ENCODE measurements around the gene MYOM1.
"Not testable (repeated sequence)": the region's sequence is repeated elsewhere in the genome, so short reads cannot be mapped to it uniquely, and the experiment has no call there.

The MYOM1 gene

DNA sequence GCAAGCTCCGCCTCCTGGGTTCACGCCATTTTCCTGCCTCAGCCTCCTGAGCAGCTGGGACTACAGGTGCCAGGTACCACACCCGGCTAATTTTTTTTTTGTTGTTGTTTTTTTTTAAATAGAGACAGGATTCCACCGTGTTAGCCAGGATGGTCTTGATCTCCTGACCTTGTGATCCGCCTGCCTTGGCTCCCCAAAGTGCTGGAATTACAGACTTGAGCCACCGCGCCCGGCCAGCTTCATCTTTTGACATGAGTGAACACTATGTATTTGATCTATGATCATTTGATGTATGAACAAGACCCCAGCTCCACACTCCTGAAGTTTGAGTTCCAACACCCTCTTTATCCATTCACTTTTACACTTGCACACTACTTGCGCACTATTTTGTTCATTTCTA lies 163.5 kb downstream of the MYOM1 start:
- Histone ChIP-seq H3K4me3 (ENCODE audit: low read depth in 1 of 2, low read length in 2 of 2) (no peak overlapping the region), H3K4me1 (ENCODE audit: control insufficient read depth in 1 of 2, insufficient read depth in 2 of 2, low read length in 2 of 2) (no peaks in the 10 kb centered on the region), H3K9me3 (ENCODE audit: control insufficient read depth in 1 of 2, low read length in 2 of 2) (no peaks in the 10 kb centered on the region)

DNA sequence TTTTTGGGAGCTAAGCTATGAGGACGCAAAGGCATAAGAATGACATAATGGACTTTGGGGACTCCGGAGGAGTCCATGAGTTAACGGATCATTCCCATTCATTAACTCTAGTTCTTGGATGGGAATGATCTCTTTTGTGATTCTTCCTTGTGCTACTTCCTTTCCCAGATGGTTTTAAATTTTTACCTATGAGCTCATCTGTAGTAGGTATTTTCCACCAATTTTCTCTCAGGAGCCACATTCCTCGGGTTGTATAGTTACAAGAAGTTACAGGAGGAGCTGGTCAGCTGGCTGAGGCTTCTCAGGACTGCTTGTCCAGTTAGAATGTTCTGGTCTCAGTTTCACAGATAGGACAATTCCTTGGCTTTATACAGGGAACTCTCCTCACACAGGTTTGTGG lies 164.0 kb downstream of the MYOM1 start:
- no peaks in the 10 kb centered on the region for H3K9me3 ChIP-seq (ENCODE audit: control insufficient read depth in 1 of 2, low read length in 2 of 2)
- H3K4me3 ChIP-seq (ENCODE audit: low read depth in 1 of 2, low read length in 2 of 2) = no peak overlapping the region
- H3K27me3 ChIP-seq (ENCODE audit: low read depth, low read length) = no peaks in the 10 kb centered on the region
- H3K36me3 ChIP-seq (ENCODE audit: control insufficient read depth in 1 of 2, insufficient read depth in 2 of 2, low read length in 2 of 2) = no peaks in the 10 kb centered on the region
- H3K4me1 ChIP-seq (ENCODE audit: control insufficient read depth in 1 of 2, insufficient read depth in 2 of 2, low read length in 2 of 2) = no peaks in the 10 kb centered on the region
- no peak overlapping the region for H3K27ac ChIP-seq (ENCODE audit: low read length)

More for the DNA sequence above, 163.5 kb downstream of the MYOM1 start:
- Histone ChIP-seq H3K36me3 (ENCODE audit: control insufficient read depth in 1 of 2, insufficient read depth in 2 of 2, low read length in 2 of 2) (no peaks in the 10 kb centered on the region), H3K27me3 (ENCODE audit: low read depth, low read length) (no peaks in the 10 kb centered on the region), H3K27ac (ENCODE audit: low read length) (no peak overlapping the region)

DNA sequence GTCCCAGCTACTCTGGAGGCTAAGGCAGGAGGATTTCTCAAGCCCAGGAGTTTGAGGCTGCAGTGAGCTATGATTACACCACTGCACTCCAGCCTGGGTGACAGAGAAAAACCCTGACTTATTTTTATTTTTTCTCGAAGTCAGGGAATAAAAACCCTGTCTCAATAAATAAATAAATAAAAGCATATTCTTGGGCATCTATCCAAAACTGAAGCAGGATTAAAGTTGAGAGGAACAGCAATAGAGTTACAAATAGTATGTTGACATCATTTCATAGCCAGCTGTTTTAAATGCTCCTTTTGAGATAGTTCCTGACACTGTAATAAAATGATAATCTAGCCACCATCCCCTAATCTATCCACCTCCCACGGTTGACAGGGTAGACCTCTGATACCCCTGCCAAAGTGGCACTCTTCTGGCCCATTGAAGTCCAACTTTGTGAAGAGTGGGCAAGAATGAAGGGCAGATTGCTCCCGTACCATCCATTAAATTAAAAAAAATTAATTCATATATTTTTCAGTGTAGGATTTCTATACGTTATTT lies 164.5 kb downstream of the MYOM1 start:
- no peaks in the 10 kb centered on the region for H3K4me1 ChIP-seq (ENCODE audit: control insufficient read depth in 1 of 2, insufficient read depth in 2 of 2, low read length in 2 of 2)
- no peaks in the 10 kb centered on the region for H3K36me3 ChIP-seq (ENCODE audit: control insufficient read depth in 1 of 2, insufficient read depth in 2 of 2, low read length in 2 of 2)

DNA sequence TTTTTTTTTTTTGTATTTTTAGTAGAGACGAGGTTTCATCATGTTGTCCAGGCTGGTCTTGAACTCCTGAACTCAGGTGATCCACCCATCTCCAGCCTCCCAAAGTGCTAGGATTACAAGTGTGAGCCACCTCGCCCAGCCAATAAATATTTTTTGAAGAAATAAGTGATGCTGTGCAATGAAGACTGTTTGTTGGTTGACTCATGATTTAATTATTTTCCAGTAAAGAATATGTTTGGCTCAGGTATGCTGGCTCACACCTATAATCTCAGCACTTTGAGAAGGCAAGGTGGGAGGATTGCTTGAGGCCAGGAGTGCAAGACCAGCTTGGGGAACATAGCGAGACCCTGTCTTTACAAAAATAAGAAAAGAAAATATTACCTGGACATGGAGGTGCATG lies 165.0 kb downstream of the MYOM1 start:
- H3K27me3 ChIP-seq (ENCODE audit: low read depth, low read length) = no peaks in the 10 kb centered on the region
- no peaks in the 10 kb centered on the region for H3K9me3 ChIP-seq (ENCODE audit: control insufficient read depth in 1 of 2, low read length in 2 of 2)
- H3K4me1 ChIP-seq (ENCODE audit: control insufficient read depth in 1 of 2, insufficient read depth in 2 of 2, low read length in 2 of 2) = no peaks in the 10 kb centered on the region
- no peak overlapping the region for H3K27ac ChIP-seq (ENCODE audit: low read length)
- H3K36me3 ChIP-seq (ENCODE audit: control insufficient read depth in 1 of 2, insufficient read depth in 2 of 2, low read length in 2 of 2) = no peaks in the 10 kb centered on the region
- no peak overlapping the region for H3K4me3 ChIP-seq (ENCODE audit: low read depth in 1 of 2, low read length in 2 of 2)

More for the DNA sequence above, 164.5 kb downstream of the MYOM1 start:
- Histone ChIP-seq H3K4me3 (ENCODE audit: low read depth in 1 of 2, low read length in 2 of 2) (no peak overlapping the region), H3K27me3 (ENCODE audit: low read depth, low read length) (no peaks in the 10 kb centered on the region), H3K27ac (ENCODE audit: low read length) (no peak overlapping the region), H3K9me3 (ENCODE audit: control insufficient read depth in 1 of 2, low read length in 2 of 2) (no peaks in the 10 kb centered on the region)

DNA sequence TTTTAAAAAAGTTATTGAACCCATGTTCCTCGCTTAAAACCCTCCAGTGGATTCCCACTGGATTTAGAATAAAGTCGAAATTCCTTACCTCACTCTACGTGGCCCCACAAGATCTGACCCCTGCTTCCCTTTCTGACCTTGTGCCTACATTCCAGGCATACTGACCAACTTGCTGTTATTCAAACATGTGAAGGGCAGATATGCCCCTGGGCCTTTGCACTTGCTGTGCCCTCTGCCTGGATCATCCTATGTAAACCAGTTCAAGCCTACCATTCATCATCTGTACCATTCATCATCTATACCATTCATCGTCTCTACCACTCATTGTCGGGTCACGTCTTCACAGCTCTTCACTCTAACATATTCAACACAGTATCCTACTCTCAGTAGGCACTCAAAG lies 165.6 kb downstream of the MYOM1 start:
- Histone ChIP-seq H3K27me3 (ENCODE audit: low read depth, low read length) (no peaks in the 10 kb centered on the region), H3K36me3 (ENCODE audit: control insufficient read depth in 1 of 2, insufficient read depth in 2 of 2, low read length in 2 of 2) (no peaks in the 10 kb centered on the region), H3K27ac (ENCODE audit: low read length) (no peak overlapping the region), H3K4me3 (ENCODE audit: low read depth in 1 of 2, low read length in 2 of 2) (no peak overlapping the region), H3K4me1 (ENCODE audit: control insufficient read depth in 1 of 2, insufficient read depth in 2 of 2, low read length in 2 of 2) (no peaks in the 10 kb centered on the region), H3K9me3 (ENCODE audit: control insufficient read depth in 1 of 2, low read length in 2 of 2) (no peaks in the 10 kb centered on the region)

DNA sequence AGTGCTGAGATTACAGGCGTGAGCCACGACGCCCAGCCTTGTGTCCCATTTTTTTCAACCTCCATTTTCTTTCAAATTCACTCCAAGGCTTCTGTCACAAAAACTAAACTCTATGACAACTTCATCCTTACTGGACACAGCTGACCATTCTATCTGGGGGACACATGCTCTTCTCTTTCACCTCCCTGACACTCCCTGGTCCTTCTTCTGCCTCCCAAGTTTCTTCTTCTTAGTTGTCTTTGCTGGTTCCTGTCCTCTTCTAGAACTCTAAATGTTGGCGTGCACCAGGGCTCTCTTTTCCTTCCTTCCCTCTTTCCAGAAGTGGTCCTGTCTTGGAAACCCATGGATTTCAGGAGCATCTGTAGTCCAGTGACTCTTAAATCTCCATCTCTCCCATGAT lies 166.7 kb downstream of the MYOM1 start:
- H3K9me3 ChIP-seq (ENCODE audit: control insufficient read depth in 1 of 2, low read length in 2 of 2) = no peaks in the 10 kb centered on the region
- H3K4me3 ChIP-seq (ENCODE audit: low read depth in 1 of 2, low read length in 2 of 2) = no peak overlapping the region
- H3K27ac ChIP-seq (ENCODE audit: low read length) = no peak overlapping the region
- H3K36me3 ChIP-seq (ENCODE audit: control insufficient read depth in 1 of 2, insufficient read depth in 2 of 2, low read length in 2 of 2) = no peaks in the 10 kb centered on the region
- H3K27me3 ChIP-seq (ENCODE audit: low read depth, low read length) = no peaks in the 10 kb centered on the region
- H3K4me1 ChIP-seq (ENCODE audit: control insufficient read depth in 1 of 2, insufficient read depth in 2 of 2, low read length in 2 of 2) = no peaks in the 10 kb centered on the region

DNA sequence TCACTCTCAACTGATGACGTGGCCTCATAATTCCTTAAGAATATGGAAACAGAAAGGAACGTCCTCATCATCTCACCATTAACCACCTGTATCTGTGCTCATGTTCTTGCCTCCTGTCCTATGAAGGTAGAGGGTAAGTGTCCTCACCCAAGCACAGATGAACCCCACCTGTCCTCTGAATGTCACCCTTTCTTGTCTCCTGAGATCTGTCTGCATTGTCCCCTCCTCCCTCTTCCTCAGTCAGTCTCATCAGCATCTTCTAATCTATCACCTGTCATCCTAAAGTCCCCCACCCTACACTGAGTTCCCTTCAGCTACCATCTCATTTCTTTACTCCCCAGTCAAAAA lies 167.4 kb downstream of the MYOM1 start:
- no peaks in the 10 kb centered on the region for H3K27me3 ChIP-seq (ENCODE audit: low read depth, low read length)
- H3K4me1 ChIP-seq (ENCODE audit: control insufficient read depth in 1 of 2, insufficient read depth in 2 of 2, low read length in 2 of 2) = no peaks in the 10 kb centered on the region
- H3K27ac ChIP-seq (ENCODE audit: low read length) = peak overlapping the region; percentile 87
- no peak overlapping the region for H3K4me3 ChIP-seq (ENCODE audit: low read depth in 1 of 2, low read length in 2 of 2)
- no peaks in the 10 kb centered on the region for H3K9me3 ChIP-seq (ENCODE audit: control insufficient read depth in 1 of 2, low read length in 2 of 2)
- H3K36me3 ChIP-seq (ENCODE audit: control insufficient read depth in 1 of 2, insufficient read depth in 2 of 2, low read length in 2 of 2) = no peaks in the 10 kb centered on the region

DNA sequence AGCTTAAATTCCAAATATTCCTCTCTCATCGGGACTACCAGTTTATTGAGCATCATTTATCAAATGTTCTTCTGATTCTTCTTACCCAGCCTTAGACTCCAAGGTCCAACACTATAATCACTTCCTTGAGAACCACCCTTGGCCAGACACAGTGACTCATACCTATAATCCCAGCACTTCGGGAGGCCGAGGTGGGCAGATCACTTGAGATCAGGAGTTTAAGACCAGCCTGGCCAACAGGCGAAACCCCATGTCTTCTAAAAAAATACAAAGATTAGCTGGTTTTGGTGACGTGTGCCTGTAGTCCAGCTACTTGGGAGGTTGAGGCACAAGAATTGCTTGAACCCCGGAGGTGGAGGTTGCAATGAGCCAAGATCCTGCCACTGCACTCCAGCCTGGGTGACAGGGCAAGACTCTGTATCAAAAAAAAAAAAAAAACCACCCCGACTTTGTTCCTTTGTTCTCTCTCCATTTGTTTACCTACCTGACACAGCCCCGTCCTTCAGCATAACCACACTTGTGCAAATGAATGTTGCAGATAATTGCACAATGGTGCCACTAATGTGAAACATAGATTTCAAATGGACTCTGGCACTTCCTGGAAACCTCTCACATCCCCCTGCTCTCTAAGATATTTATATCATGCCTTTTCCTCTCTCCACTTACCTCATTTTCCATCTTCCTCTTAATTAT lies 167.9 kb downstream of the MYOM1 start:
- H3K27ac ChIP-seq (ENCODE audit: low read length) = peak overlapping the region; percentile 87

DNA sequence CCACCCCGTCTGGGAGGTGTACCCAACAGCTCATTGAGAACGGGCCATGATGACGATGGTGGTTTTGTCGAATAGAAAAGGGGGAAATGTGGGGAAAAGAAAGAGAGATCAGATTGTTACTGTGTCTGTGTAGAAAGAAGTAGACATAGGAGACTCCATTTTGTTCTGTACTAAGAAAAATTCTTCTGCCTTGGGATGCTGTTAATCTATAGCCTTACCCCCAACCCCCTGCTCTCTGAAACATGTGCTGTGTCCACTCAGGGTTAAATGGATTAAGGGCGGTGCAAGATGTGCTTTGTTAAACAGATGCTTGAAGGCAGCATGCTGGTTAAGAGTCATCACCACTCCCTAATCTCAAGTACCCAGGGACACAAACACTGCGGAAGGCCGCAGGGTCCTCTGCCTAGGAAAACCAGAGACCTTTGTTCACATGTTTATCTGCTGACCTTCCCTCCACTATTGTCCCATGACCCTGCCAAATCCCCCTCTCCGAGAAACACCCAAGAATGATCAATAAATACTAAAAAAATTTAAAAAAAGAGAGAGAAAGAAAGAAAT lies 169.8 kb downstream of the MYOM1 start:
- not testable (repeated sequence) for H3K27me3 ChIP-seq (ENCODE audit: low read depth, low read length); H3K9me3 ChIP-seq (ENCODE audit: control insufficient read depth in 1 of 2, low read length in 2 of 2); H3K27ac ChIP-seq (ENCODE audit: low read length)

More for the DNA sequence above, 167.9 kb downstream of the MYOM1 start:
- Histone ChIP-seq H3K9me3 (ENCODE audit: control insufficient read depth in 1 of 2, low read length in 2 of 2) (no peaks in the 10 kb centered on the region), H3K27me3 (ENCODE audit: low read depth, low read length) (no peaks in the 10 kb centered on the region), H3K4me1 (ENCODE audit: control insufficient read depth in 1 of 2, insufficient read depth in 2 of 2, low read length in 2 of 2) (no peaks in the 10 kb centered on the region), H3K36me3 (ENCODE audit: control insufficient read depth in 1 of 2, insufficient read depth in 2 of 2, low read length in 2 of 2) (no peaks in the 10 kb centered on the region), H3K4me3 (ENCODE audit: low read depth in 1 of 2, low read length in 2 of 2) (no peak overlapping the region)

DNA sequence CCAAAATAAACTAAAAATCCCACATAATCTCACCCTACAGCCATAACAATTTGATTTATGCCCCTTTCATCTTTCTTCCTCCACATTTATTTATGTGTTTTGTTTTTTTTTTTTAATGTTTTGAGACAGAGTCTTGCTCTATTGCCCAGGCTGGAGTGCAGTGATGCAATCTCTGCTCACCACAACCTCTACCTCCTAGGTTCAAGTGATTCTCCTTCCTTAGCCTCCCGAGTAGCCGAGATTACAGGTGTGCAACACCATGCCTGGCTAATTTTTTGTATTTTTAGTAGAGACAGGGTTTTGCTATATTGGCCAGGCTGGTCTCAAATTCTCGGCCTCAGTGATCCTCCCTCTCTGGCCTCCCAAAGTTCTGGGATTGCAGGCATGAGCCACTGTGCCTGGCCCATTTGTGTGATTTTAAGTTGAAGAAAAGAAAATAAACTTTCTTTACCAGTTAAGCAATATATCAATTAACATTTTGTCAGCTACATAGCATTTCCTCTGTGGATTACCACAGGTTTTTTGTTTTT lies 170.9 kb downstream of the MYOM1 start:
- H3K9me3 ChIP-seq (ENCODE audit: control insufficient read depth in 1 of 2, low read length in 2 of 2) = no peaks in the 10 kb centered on the region
- H3K27ac ChIP-seq (ENCODE audit: low read length) = no peak overlapping the region
- H3K36me3 ChIP-seq (ENCODE audit: control insufficient read depth in 1 of 2, insufficient read depth in 2 of 2, low read length in 2 of 2) = no peaks in the 10 kb centered on the region
- no peaks in the 10 kb centered on the region for H3K27me3 ChIP-seq (ENCODE audit: low read depth, low read length)
- no peak overlapping the region for H3K4me3 ChIP-seq (ENCODE audit: low read depth in 1 of 2, low read length in 2 of 2)
- peaks cover 6 to 10% of the 10 kb centered on the region in 2 donors for H3K4me1 ChIP-seq (ENCODE audit: control insufficient read depth in 1 of 2, insufficient read depth in 2 of 2, low read length in 2 of 2)

More for the DNA sequence above, 169.8 kb downstream of the MYOM1 start:
- not testable (repeated sequence) for H3K36me3 ChIP-seq (ENCODE audit: control insufficient read depth in 1 of 2, insufficient read depth in 2 of 2, low read length in 2 of 2); H3K4me1 ChIP-seq (ENCODE audit: control insufficient read depth in 1 of 2, insufficient read depth in 2 of 2, low read length in 2 of 2); H3K4me3 ChIP-seq (ENCODE audit: low read depth in 1 of 2, low read length in 2 of 2)

DNA sequence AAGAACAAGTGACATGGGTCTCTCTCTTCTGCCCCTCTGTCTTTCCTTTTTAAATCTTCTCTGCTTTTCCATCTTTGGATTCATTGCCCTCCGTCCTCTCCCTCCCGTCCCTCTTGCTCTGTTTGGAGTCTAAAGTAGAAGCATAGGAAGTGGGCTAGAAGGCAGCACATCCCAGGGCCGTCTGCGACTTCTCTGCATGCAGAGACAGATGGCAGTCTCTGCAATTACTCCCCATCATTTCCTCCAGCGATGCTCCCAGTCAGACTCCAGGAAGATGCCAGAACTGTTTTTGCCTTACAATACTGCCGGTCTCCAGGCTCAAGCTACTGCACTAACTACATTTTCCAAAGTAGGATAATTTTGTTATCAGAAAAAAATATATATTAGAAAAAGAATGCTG lies 171.6 kb downstream of the MYOM1 start:
- H3K4me3 ChIP-seq (ENCODE audit: low read depth in 1 of 2, low read length in 2 of 2) = no peak overlapping the region
- no peak overlapping the region for H3K27ac ChIP-seq (ENCODE audit: low read length)
- no peaks in the 10 kb centered on the region for H3K9me3 ChIP-seq (ENCODE audit: control insufficient read depth in 1 of 2, low read length in 2 of 2)
- H3K36me3 ChIP-seq (ENCODE audit: control insufficient read depth in 1 of 2, insufficient read depth in 2 of 2, low read length in 2 of 2) = no peaks in the 10 kb centered on the region
- no peaks in the 10 kb centered on the region for H3K27me3 ChIP-seq (ENCODE audit: low read depth, low read length)
- H3K4me1 ChIP-seq (ENCODE audit: control insufficient read depth in 1 of 2, insufficient read depth in 2 of 2, low read length in 2 of 2) = peaks cover 6 to 10% of the 10 kb centered on the region in 2 donors
